ENCODE measurements around the gene SLC10A7.

Gene SLC10A7

GRCh38 chr4:146439437-146439836, 82.3 kb downstream of the SLC10A7 start:
- no peak for TF ChIP-seq CTCF (IDR thresholded peaks at IDR 0.05)
- H3K9me3 Mint-ChIP-seq = no peaks in the 10 kb centered on the region
- no peak overlapping the region for H3K27ac Mint-ChIP-seq
- H3K4me3 Mint-ChIP-seq = no peak overlapping the region
- H3K36me3 Mint-ChIP-seq (ENCODE audit: low read depth) = no peaks in the 10 kb centered on the region
- H3K4me1 Mint-ChIP-seq = no peaks in the 10 kb centered on the region
- H3K27me3 Mint-ChIP-seq (ENCODE audit: low read depth, poor library complexity) = no peaks in the 10 kb centered on the region
- DNase-seq = no peak

GRCh38 chr4:146437778-146438177, 84.0 kb downstream of the SLC10A7 start:
- H3K36me3 Mint-ChIP-seq (ENCODE audit: low read depth) = no peaks in the 10 kb centered on the region
- no peaks in the 10 kb centered on the region for H3K4me1 Mint-ChIP-seq
- H3K27ac Mint-ChIP-seq = no peak overlapping the region
- no peak for DNase-seq
- TF ChIP-seq CTCF (IDR thresholded peaks at IDR 0.05) = no peak
- no peaks in the 10 kb centered on the region for H3K27me3 Mint-ChIP-seq (ENCODE audit: low read depth, poor library complexity)
- no peak overlapping the region for H3K4me3 Mint-ChIP-seq
- no peaks in the 10 kb centered on the region for H3K9me3 Mint-ChIP-seq

GRCh38 chr4:146436423-146437162, 85.1 kb downstream of the SLC10A7 start:
- no peaks in the 10 kb centered on the region for H3K27me3 Mint-ChIP-seq (ENCODE audit: low read depth, poor library complexity)
- DNase-seq = no peak
- TF ChIP-seq CTCF (IDR thresholded peaks at IDR 0.05) = no peak
- H3K36me3 Mint-ChIP-seq (ENCODE audit: low read depth) = no peaks in the 10 kb centered on the region
- H3K9me3 Mint-ChIP-seq = no peaks in the 10 kb centered on the region
- H3K27ac Mint-ChIP-seq = no peak overlapping the region
- H3K4me1 Mint-ChIP-seq = no peaks in the 10 kb centered on the region
- no peak overlapping the region for H3K4me3 Mint-ChIP-seq

GRCh38 chr4:146435962-146436361, 85.8 kb downstream of the SLC10A7 start:
- TF ChIP-seq CTCF (IDR thresholded peaks at IDR 0.05) = no peak

GRCh38 chr4:146432065-146432464, 89.7 kb downstream of the SLC10A7 start:
- no peak overlapping the region for H3K4me3 Mint-ChIP-seq
- no peak for DNase-seq
- no peaks in the 10 kb centered on the region for H3K4me1 Mint-ChIP-seq
- TF ChIP-seq CTCF (IDR thresholded peaks at IDR 0.05) = no peak
- H3K27ac Mint-ChIP-seq = no peak overlapping the region
- H3K36me3 Mint-ChIP-seq (ENCODE audit: low read depth) = no peaks in the 10 kb centered on the region
- H3K27me3 Mint-ChIP-seq (ENCODE audit: low read depth, poor library complexity) = peaks cover 6% of the 10 kb centered on the region
- no peaks in the 10 kb centered on the region for H3K9me3 Mint-ChIP-seq

More at GRCh38 chr4:146435962-146436361, 85.8 kb downstream of the SLC10A7 start:
- Mint-ChIP-seq H3K9me3 (no peaks in the 10 kb centered on the region), H3K27ac (no peak overlapping the region), H3K4me1 (no peaks in the 10 kb centered on the region), H3K36me3 (ENCODE audit: low read depth) (no peaks in the 10 kb centered on the region), H3K27me3 (ENCODE audit: low read depth, poor library complexity) (no peaks in the 10 kb centered on the region), H3K4me3 (no peak overlapping the region)
- DNase-seq = no peak

GRCh38 chr4:146428298-146428697, 93.4 kb downstream of the SLC10A7 start:
- H3K4me3 Mint-ChIP-seq = no peak overlapping the region
- no peaks in the 10 kb centered on the region for H3K36me3 Mint-ChIP-seq (ENCODE audit: low read depth)
- H3K4me1 Mint-ChIP-seq = no peaks in the 10 kb centered on the region
- no peak for TF ChIP-seq CTCF (IDR thresholded peaks at IDR 0.05)
- H3K27me3 Mint-ChIP-seq (ENCODE audit: low read depth, poor library complexity) = peaks cover 10% of the 10 kb centered on the region
- no peak overlapping the region for H3K27ac Mint-ChIP-seq
- no peaks in the 10 kb centered on the region for H3K9me3 Mint-ChIP-seq
- no peak for DNase-seq
